ENCODE data around the gene ATG9B.

DNA sequence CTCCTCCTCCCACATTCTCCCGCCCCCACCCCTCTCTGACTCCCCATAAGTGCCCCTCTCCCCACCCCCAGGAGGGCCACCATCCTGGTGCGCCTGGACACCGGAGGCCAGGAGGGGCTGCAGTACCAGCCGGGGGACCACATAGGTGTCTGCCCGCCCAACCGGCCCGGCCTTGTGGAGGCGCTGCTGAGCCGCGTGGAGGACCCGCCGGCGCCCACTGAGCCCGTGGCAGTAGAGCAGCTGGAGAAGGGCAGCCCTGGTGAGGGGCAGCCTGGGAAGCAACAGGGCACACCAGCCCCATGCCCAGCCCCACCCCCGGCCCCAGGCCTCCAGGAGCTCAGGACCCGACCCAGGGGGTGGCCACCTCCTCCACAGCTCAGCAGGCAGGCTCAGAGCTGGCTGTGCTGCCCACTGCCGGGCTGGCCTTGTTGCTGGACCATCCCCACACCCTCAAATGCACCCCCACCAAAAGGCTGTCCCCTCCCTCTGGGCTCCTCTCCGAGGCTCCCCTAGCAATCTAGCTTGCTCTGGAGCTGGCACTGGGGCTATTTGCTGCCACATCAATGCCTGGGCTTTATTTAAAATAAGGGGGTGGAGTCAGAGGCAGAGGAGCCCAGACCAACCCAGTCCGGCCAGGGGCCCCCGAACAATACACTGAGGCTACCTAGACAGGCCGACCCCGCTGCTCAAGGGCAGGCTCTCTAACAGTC lies 14.8 kb downstream of the ATG9B start:
- TF ChIP-seq, protein P1, sequence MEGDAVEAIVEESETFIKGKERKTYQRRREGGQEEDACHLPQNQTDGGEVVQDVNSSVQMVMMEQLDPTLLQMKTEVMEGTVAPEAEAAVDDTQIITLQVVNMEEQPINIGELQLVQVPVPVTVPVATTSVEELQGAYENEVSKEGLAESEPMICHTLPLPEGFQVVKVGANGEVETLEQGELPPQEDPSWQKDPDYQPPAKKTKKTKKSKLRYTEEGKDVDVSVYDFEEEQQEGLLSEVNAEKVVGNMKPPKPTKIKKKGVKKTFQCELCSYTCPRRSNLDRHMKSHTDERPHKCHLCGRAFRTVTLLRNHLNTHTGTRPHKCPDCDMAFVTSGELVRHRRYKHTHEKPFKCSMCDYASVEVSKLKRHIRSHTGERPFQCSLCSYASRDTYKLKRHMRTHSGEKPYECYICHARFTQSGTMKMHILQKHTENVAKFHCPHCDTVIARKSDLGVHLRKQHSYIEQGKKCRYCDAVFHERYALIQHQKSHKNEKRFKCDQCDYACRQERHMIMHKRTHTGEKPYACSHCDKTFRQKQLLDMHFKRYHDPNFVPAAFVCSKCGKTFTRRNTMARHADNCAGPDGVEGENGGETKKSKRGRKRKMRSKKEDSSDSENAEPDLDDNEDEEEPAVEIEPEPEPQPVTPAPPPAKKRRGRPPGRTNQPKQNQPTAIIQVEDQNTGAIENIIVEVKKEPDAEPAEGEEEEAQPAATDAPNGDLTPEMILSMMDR (IDR thresholded peaks at IDR 0.05; ENCODE audit: insufficient read depth, low read length), result no peak
- TF ChIP-seq POLR2AphosphoS5 (IDR thresholded peaks at IDR 0.05; ENCODE audit: low read depth), result no peak

Data from HL-60 (cell line).